A375 (cell line): Measurements from ENCODE around the gene FADD. TPM values are rescaled to one million over a fixed set of nuclear protein-coding genes. Genes with fewer than 3 reads are reported as not detected.

ENCODE experiments used
- total RNA-seq: library from RNA; depleted of rRNA; stranded (reverse); fragments of >200 nt; shearing (Covaris generic); gene quantifications from 2 replicates; pipeline ENCODE4 v1.2.3, GENCODE V29; 2014; rRNA removed

Gene FADD, protein sequence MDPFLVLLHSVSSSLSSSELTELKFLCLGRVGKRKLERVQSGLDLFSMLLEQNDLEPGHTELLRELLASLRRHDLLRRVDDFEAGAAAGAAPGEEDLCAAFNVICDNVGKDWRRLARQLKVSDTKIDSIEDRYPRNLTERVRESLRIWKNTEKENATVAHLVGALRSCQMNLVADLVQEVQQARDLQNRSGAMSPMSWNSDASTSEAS
- 50.0 and 51.3 TPM in 2 replicates for total RNA-seq

DNA sequence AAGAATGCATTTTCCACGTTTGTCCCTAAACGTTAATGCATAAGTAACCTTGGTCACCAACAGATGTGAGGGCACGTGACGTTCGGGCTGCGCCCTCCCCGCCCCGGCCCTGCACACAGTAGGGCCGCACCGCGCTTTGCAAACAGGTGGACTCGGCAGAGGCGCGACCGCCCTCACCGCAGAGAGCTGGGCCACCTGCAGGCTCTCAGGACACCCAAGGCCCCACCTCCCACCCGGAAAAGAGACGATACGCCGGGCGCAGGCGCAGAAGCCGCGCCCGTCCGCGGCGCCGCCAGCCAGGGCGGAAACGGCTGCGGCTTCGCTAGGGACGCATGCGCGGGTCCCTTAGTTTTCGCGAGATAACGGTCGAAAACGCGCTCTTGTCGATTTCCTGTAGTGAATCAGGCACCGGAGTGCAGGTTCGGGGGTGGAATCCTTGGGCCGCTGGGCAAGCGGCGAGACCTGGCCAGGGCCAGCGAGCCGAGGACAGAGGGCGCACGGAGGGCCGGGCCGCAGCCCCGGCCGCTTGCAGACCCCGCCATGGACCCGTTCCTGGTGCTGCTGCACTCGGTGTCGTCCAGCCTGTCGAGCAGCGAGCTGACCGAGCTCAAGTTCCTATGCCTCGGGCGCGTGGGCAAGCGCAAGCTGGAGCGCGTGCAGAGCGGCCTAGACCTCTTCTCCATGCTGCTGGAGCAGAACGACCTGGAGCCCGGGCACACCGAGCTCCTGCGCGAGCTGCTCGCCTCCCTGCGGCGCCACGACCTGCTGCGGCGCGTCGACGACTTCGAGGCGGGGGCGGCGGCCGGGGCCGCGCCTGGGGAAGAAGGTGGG is at the start of gene FADD:
TSS of gene FADD (plus strand) at position 377 of the 831 bp plus-strand sequence. CDS start at position 541, 164 bp downstream.

Other genes with a start within 250 kb of the FADD start
- 29.3 and 29.5 TPM in 2 replicates for gene ANO1, start 125.0 kb upstream of the FADD start, total RNA-seq
- 38.6 and 49.6 TPM in 2 replicates for gene PPFIA1, start 67.4 kb downstream of the FADD start, total RNA-seq
- gene CTTN, start 195.2 kb downstream of the FADD start, total RNA-seq: 205 and 229 TPM in 2 replicates